RPMI8226 (cell line): ENCODE data around the gene SEPTIN5.

Experiments
- DNase-seq: peaks from one replicate; pipeline ENCODE4 v3.0.0-alpha.2; 2015

Gene SEPTIN5

GRCh38 chr22:19751497-19752245 is 37.4 kb downstream of the SEPTIN5 start:
- no peak for DNase-seq

- no peak for DNase-seq
Measured at GRCh38 chr22:19753090-19753842, 39.0 kb downstream of the SEPTIN5 start.

GRCh38 chr22:19753996-19754700 is 39.8 kb downstream of the SEPTIN5 start:
- DNase-seq = no peak

GRCh38 chr22:19754701-19755144 is 40.4 kb downstream of the SEPTIN5 start:
- DNase-seq = no peak

GRCh38 chr22:19755145-19755710 is 40.9 kb downstream of the SEPTIN5 start:
- DNase-seq = no peak

- no peak for DNase-seq
Measured at GRCh38 chr22:19755722-19756287, 41.5 kb downstream of the SEPTIN5 start.

- peak; percentile 60 for DNase-seq
Measured at GRCh38 chr22:19756288-19757128, 42.2 kb downstream of the SEPTIN5 start.

- DNase-seq = peak; percentile 65
Measured at GRCh38 chr22:19757140-19757984, 43.1 kb downstream of the SEPTIN5 start.

- DNase-seq = no peak
Measured at GRCh38 chr22:19757985-19758895, 43.9 kb downstream of the SEPTIN5 start.

- no peak for DNase-seq
Measured at GRCh38 chr22:19758896-19759426, 44.7 kb downstream of the SEPTIN5 start.

GRCh38 chr22:19759427-19760057 is 45.2 kb downstream of the SEPTIN5 start:
- DNase-seq = no peak

- no peak for DNase-seq
Measured at GRCh38 chr22:19760058-19760950, 46.0 kb downstream of the SEPTIN5 start, which contains the start of gene TBX1. TBX1 (plus strand) TSS chr22:19760778; CDS start chr22:19760844, 66 bp downstream.

GRCh38 chr22:19760951-19761724 is 46.8 kb downstream of the SEPTIN5 start:
- DNase-seq = no peak

- DNase-seq = no peak
Measured at GRCh38 chr22:19761725-19762567, 47.6 kb downstream of the SEPTIN5 start.

GRCh38 chr22:19762568-19763457 is 48.5 kb downstream of the SEPTIN5 start:
- no peak for DNase-seq
